Activated T-helper 1 cell treated with anti-CD3 and anti-CD28 coated beads, Interleukin-12 subunit alpha, Interleukin-12 subunit beta, Interleukin-2, Interleukin-4 antibody, amounts not matched to agents 30 ng/mL and 10 ng/mL and 1 ng/mL, durations not matched to agents 14 hours and 24 hours and 36 hours (primary cell): Measurements from ENCODE around the gene ANKS1A. TPM values are rescaled to one million over a fixed set of nuclear protein-coding genes. Genes with fewer than 3 reads are reported as not detected.

Source experiments
- DNase-seq: peaks from one replicate; pipeline ENCODE4 v3.0.0; 2021; ENCODE audit warnings: low spot score
- H3K27ac Mint-ChIP-seq: one replicate; pipeline ENCODE4 v1.8.0; 2021; ENCODE audit warnings: mild to moderate bottlenecking, mixed read lengths
- H3K27me3 Mint-ChIP-seq: one replicate; pipeline ENCODE4 v1.8.0; 2022; ENCODE audit warnings: mild to moderate bottlenecking, moderate library complexity, mixed read lengths; ENCODE audit not compliant: insufficient read depth
- H3K36me3 Mint-ChIP-seq: one replicate; pipeline ENCODE4 v1.8.0; 2021; ENCODE audit warnings: low read depth, mixed read lengths
- H3K4me1 Mint-ChIP-seq: one replicate; pipeline ENCODE4 v1.8.0; 2021; ENCODE audit warnings: low read depth, mixed read lengths
- H3K4me3 Mint-ChIP-seq: one replicate; pipeline ENCODE4 v1.8.0; 2021; ENCODE audit warnings: mild to moderate bottlenecking, moderate library complexity, mixed read lengths
- H3K9me3 Mint-ChIP-seq: one replicate; pipeline ENCODE4 v1.8.0; 2021; ENCODE audit warnings: mixed read lengths
- intact Hi-C: fragments of 100-400 bp; cut with micrococcal nuclease; formaldehyde crosslinking; loops from one replicate; pipeline ENCODE4 v1.15.1; 2024
- total RNA-seq: library from RNA; stranded (reverse); gene quantifications from 2 replicates; pipeline ENCODE4 v1.2.3, GENCODE V29; 2022

Gene ANKS1A
- total RNA-seq, 1 donor from 2014 or later: 9.5 TPM

GRCh38 chr6:35027807-35028206 is 138.8 kb downstream of the ANKS1A start:
- H3K36me3 Mint-ChIP-seq: no peaks in the 10 kb centered on the region

DNA sequence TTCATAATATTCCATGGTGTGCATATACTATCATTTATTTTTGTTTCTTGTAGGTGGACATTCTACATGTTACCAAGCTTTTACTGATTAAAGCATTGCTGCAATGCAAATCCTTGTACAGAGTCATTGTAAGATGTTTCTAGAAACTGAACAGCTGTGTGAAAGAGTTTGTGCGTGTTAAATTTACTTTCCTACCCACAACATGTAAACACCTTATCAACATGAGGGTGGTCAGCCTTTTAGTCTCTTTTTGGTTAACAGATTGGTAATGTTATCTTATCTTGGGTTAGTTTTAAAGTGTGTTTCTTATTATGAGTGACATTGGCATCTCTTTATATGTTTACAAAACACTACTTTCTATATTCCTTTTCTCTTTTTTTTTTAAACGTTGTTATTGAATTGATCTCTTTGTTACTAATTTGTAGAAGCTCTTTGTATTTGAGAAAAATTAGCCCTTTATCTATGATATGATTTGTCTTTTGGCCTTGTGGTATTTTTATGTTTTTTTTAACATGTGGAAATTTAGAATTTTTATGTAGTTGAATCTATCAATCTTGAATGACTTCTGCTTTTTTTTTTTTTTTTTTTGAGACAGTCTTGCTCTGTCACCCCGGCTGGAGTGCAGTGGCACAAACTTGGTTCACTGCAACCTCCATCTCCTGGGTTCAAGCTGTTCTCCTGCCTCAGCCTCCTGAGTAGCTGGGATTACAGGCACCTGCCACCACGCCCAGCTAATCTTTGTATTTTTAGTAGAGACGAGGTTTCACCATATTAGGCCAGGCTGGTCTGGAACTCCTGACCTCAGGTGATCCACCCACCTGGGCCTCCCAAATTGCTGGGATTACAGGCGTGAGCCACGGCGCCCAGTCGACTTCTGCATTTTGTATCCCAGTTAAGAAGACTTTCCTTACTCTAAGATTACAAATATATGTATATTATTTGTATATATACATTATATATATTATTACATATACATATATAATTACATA is 140.0 kb downstream of the ANKS1A start:
- Mint-ChIP-seq H3K36me3 (no peaks in the 10 kb centered on the region), H3K4me1 (no peaks in the 10 kb centered on the region), H3K9me3 (no peaks in the 10 kb centered on the region), H3K27me3 (no peaks in the 10 kb centered on the region), H3K27ac (no peak overlapping the region), H3K4me3 (no peak overlapping the region)
- intact Hi-C loops: no loop called here
- DNase-seq: no peak

More at GRCh38 chr6:35027807-35028206, 138.8 kb downstream of the ANKS1A start:
- Mint-ChIP-seq H3K4me1 (no peaks in the 10 kb centered on the region), H3K27me3 (no peaks in the 10 kb centered on the region), H3K4me3 (no peak overlapping the region), H3K27ac (no peak overlapping the region), H3K9me3 (no peaks in the 10 kb centered on the region)
- intact Hi-C loops: no loop called here
- no peak for DNase-seq

GRCh38 chr6:35030099-35030498 is 141.0 kb downstream of the ANKS1A start:
- H3K36me3 Mint-ChIP-seq: no peaks in the 10 kb centered on the region
- no peaks in the 10 kb centered on the region for H3K27me3 Mint-ChIP-seq
- intact Hi-C loops: no loop called here
- DNase-seq: no peak
- no peak overlapping the region for H3K4me3 Mint-ChIP-seq
- H3K27ac Mint-ChIP-seq: no peak overlapping the region
- H3K9me3 Mint-ChIP-seq: no peaks in the 10 kb centered on the region
- H3K4me1 Mint-ChIP-seq: no peaks in the 10 kb centered on the region

GRCh38 chr6:35031611-35032529 is 142.8 kb downstream of the ANKS1A start:
- H3K27ac Mint-ChIP-seq: no peak overlapping the region
- H3K27me3 Mint-ChIP-seq: no peaks in the 10 kb centered on the region
- no peaks in the 10 kb centered on the region for H3K4me1 Mint-ChIP-seq
- no peaks in the 10 kb centered on the region for H3K9me3 Mint-ChIP-seq
- no peak for DNase-seq
- intact Hi-C loops: no loop called here
- no peaks in the 10 kb centered on the region for H3K36me3 Mint-ChIP-seq
- H3K4me3 Mint-ChIP-seq: no peak overlapping the region

- Mint-ChIP-seq H3K4me3 (no peak overlapping the region), H3K27ac (no peak overlapping the region), H3K9me3 (no peaks in the 10 kb centered on the region), H3K27me3 (no peaks in the 10 kb centered on the region), H3K36me3 (no peaks in the 10 kb centered on the region), H3K4me1 (no peaks in the 10 kb centered on the region)
- intact Hi-C loops: no loop called here
- DNase-seq: no peak
Measured at GRCh38 chr6:35033683-35034082, 144.6 kb downstream of the ANKS1A start.

DNA sequence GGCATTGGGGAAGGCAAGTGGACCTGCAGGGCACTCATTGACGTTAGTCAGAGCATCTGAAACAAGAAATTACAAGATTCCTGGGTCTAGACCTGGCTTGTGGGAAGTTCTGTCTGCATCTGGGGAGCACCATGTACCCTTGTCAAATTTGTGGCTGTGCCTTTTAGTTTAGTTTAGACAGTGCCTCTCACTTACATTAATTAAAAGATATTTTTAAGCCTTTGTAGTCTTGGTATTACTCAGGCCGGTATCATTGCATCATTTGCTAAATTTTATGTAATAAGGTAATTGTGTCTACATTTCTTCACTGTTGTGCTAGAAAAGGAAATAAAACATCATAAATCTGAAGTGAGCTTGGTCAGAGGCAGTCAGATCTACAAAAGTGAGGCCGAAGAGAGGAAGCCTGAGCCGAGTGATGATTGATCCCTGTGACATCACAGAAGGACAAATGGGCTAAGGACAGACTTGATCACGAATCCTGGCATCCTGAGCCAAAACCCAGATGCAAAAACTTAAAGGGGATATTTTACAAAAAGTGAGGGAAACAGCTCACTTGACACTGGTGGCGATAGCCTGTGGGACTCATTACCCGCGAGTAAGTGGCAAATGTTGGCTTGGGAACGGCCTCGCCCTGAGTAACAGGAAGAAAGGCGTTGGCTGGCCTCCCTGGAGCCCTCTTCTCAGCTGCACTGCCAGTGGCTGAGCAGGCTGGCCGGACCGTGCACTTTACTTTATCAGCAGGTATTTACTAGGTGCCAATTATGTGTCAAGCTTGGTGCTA is 145.5 kb downstream of the ANKS1A start:
- H3K36me3 Mint-ChIP-seq: no peaks in the 10 kb centered on the region
- no peak for DNase-seq
- no peaks in the 10 kb centered on the region for H3K27me3 Mint-ChIP-seq
- no peak overlapping the region for H3K27ac Mint-ChIP-seq
- intact Hi-C loops: no loop called here
- H3K4me3 Mint-ChIP-seq: no peak overlapping the region
- no peaks in the 10 kb centered on the region for H3K9me3 Mint-ChIP-seq
- no peaks in the 10 kb centered on the region for H3K4me1 Mint-ChIP-seq

- H3K4me3 Mint-ChIP-seq: no peak overlapping the region
- H3K9me3 Mint-ChIP-seq: no peaks in the 10 kb centered on the region
- H3K4me1 Mint-ChIP-seq: no peaks in the 10 kb centered on the region
- no peaks in the 10 kb centered on the region for H3K27me3 Mint-ChIP-seq
- intact Hi-C loops: no loop called here
- DNase-seq: no peak
- no peak overlapping the region for H3K27ac Mint-ChIP-seq
- no peaks in the 10 kb centered on the region for H3K36me3 Mint-ChIP-seq
Measured at GRCh38 chr6:35035481-35036030, 146.5 kb downstream of the ANKS1A start.

DNA sequence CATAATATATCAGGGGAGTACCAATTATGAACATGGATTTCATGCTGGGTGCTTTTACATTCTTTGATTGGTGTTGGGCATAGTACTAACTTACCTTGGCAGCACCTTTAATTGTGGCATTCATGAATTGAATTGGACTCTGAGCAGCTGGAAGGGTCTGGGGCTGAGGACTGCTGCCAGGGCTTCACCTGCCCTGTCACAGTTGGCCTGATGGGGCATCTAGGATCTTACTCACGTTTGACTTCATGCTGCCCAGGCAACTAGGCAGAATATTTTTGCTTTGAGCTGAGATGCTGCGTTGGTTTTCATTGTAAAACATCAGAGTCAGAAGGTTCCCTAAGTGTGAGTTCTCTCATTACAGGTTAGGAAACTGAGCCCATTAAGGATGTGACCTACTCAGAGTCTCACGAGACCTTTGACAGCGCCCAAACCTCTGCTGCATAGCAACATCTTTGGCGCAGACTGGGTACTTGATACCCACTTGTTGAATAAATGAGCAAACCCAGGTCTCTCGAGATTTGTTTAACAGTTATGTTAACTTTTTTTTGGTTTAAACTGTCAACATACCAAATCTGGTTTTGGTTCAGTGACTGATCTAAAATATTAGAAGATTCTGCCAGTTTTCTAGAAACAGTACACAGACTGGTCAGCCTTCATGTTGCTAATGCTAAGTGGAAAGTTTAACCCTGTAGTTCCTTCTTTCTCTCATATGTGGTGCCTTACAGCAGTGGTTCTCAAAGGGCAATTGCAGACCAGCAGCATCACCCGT is 147.2 kb downstream of the ANKS1A start:
- no peaks in the 10 kb centered on the region for H3K36me3 Mint-ChIP-seq
- H3K4me3 Mint-ChIP-seq: no peak overlapping the region
- no peaks in the 10 kb centered on the region for H3K9me3 Mint-ChIP-seq
- intact Hi-C loops: no loop called here
- no peak for DNase-seq
- no peak overlapping the region for H3K27ac Mint-ChIP-seq
- H3K4me1 Mint-ChIP-seq: no peaks in the 10 kb centered on the region
- no peaks in the 10 kb centered on the region for H3K27me3 Mint-ChIP-seq

DNA sequence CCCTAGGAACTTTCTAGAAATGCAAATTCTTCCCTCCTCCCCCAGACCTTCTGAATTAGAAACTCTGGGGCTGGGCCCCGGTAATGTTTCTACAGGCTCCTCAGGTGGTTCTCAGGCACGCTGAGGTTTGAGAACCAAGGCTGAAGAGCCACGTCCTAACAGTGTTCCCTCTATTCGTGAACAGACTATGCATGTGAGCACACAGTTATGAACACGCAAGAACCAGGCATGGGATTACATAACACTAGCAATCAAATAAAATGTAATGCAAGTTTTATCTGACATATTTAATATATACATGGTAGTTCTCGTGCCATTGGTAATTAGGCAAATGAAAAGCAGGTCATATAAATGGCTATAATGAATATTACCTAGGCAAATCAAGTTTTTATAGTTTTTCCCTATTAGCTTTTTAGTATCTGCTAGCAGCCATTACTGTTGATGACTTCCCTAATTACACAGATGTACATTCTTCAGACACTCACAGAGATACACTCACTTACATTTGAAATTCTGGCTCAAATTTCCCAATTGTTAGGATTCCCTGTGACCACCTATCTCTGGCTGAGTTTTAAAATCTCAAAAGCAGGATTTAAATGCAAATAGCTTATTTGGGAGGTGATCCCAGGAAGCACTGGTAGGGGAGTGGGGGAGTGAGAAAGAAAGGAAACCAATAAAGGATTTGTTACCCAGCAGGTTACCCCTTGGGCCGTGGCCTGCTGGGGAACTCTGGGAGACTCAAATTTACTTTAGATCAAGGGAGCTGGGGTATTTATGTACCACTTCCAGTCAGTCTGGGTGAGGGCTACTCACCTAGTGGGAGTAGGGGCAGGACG is 148.0 kb downstream of the ANKS1A start:
- no peak overlapping the region for H3K4me3 Mint-ChIP-seq
- no peaks in the 10 kb centered on the region for H3K4me1 Mint-ChIP-seq
- no peak overlapping the region for H3K27ac Mint-ChIP-seq
- no peaks in the 10 kb centered on the region for H3K27me3 Mint-ChIP-seq
- H3K9me3 Mint-ChIP-seq: no peaks in the 10 kb centered on the region
- no peaks in the 10 kb centered on the region for H3K36me3 Mint-ChIP-seq
- no peak for DNase-seq
- intact Hi-C loops: no loop called here

DNA sequence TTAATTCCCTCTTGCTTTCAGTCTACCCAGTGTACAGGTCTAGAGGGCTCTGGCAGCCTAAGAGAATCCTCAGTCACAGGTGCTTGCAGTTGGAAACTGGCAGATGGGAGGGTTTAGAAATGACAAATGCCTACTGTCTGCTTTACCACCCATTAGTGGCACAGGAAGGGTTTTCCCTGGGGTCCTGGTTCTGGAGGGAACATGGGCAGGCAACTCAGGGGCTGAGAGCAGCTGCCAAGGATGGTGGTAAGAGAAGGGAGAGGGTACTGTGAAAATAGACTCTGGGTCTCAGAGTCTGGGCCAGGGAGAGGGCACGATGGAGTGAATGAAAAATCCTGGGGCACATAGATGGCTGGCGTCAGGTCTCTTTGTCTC is 148.6 kb downstream of the ANKS1A start:
- H3K9me3 Mint-ChIP-seq: no peaks in the 10 kb centered on the region
- H3K4me3 Mint-ChIP-seq: no peak overlapping the region
- H3K4me1 Mint-ChIP-seq: no peaks in the 10 kb centered on the region
- no peaks in the 10 kb centered on the region for H3K36me3 Mint-ChIP-seq
- intact Hi-C loops: no loop called here
- no peak overlapping the region for H3K27ac Mint-ChIP-seq
- no peak for DNase-seq
- no peaks in the 10 kb centered on the region for H3K27me3 Mint-ChIP-seq

GRCh38 chr6:35038076-35038475 is 149.0 kb downstream of the ANKS1A start:
- no peak for DNase-seq
- no peak overlapping the region for H3K4me3 Mint-ChIP-seq
- H3K4me1 Mint-ChIP-seq: no peaks in the 10 kb centered on the region
- no peaks in the 10 kb centered on the region for H3K27me3 Mint-ChIP-seq
- intact Hi-C loops: no loop called here
- H3K9me3 Mint-ChIP-seq: no peaks in the 10 kb centered on the region
- H3K27ac Mint-ChIP-seq: no peak overlapping the region
- H3K36me3 Mint-ChIP-seq: no peaks in the 10 kb centered on the region
